Measurements from ENCODE around the gene SRSF8. TPM values are rescaled to one million over a fixed set of nuclear protein-coding genes. Genes with fewer than 3 reads are reported as not detected.
"Not testable (repeated sequence)": the region's sequence is repeated elsewhere in the genome, so short reads cannot be mapped to it uniquely, and the experiment has no call there.

Gene SRSF8
- total RNA-seq, 2 donors from 2014 or later: 29.4 to 44.3 TPM

GRCh38 chr11:95111471-95111870 is 44.8 kb downstream of the SRSF8 start:
- peaks cover 9 to 10% of the 10 kb centered on the region in 2 donors for H3K4me1 Mint-ChIP-seq (ENCODE audit: low read depth in 2 of 2)
- not testable (repeated sequence) for H3K27me3 Mint-ChIP-seq; ATAC-seq; H3K27ac Mint-ChIP-seq; DNase-seq (ENCODE audit: low spot score); H3K36me3 Mint-ChIP-seq; H3K9me3 Mint-ChIP-seq; H3K4me3 Mint-ChIP-seq

GRCh38 chr11:95111923-95112540 is 45.3 kb downstream of the SRSF8 start:
- H3K27ac Mint-ChIP-seq: no peak overlapping the region
- H3K36me3 Mint-ChIP-seq: no peaks in the 10 kb centered on the region
- no peak overlapping the region for H3K4me3 Mint-ChIP-seq
- H3K9me3 Mint-ChIP-seq: no peaks in the 10 kb centered on the region
- peaks cover 9 to 10% of the 10 kb centered on the region in 2 donors for H3K4me1 Mint-ChIP-seq (ENCODE audit: low read depth in 2 of 2)
- no peaks in the 10 kb centered on the region for H3K27me3 Mint-ChIP-seq
- no peak for DNase-seq (ENCODE audit: low spot score)
- ATAC-seq: no peak

- no peak for ATAC-seq
- Mint-ChIP-seq H3K36me3 (no peaks in the 10 kb centered on the region), H3K9me3 (no peaks in the 10 kb centered on the region), H3K27me3 (no peaks in the 10 kb centered on the region), H3K27ac (no peak overlapping the region), H3K4me3 (no peak overlapping the region), H3K4me1 (ENCODE audit: low read depth in 2 of 2) (peaks cover 10 to 16% of the 10 kb centered on the region in 2 donors)
- DNase-seq (ENCODE audit: low spot score): no peak
Observed at GRCh38 chr11:95115597-95115996, 48.9 kb downstream of the SRSF8 start.

- H3K4me1 Mint-ChIP-seq (ENCODE audit: low read depth in 2 of 2): peaks cover 0 to 12% of the 10 kb centered on the region in 2 donors
- ATAC-seq (peak in 1 of 2 donors; percentile 77), DNase-seq (ENCODE audit: low spot score) (no peak)
- no peaks in the 10 kb centered on the region for H3K36me3 Mint-ChIP-seq
- H3K27me3 Mint-ChIP-seq: no peaks in the 10 kb centered on the region
- H3K9me3 Mint-ChIP-seq: no peaks in the 10 kb centered on the region
- no peak overlapping the region for H3K27ac Mint-ChIP-seq
- no peak overlapping the region for H3K4me3 Mint-ChIP-seq
Observed at GRCh38 chr11:95119361-95120060, 52.8 kb downstream of the SRSF8 start.

Other genes starting within 250 kb of the SRSF8 start
- 10 to 100 TPM; 41.5 to 68.3 TPM for gene CWC15, start 93.4 kb upstream of the SRSF8 start, total RNA-seq
- gene KDM4D, start 93.2 kb upstream of the SRSF8 start, total RNA-seq: under 1 TPM; 0.38 to 0.64 TPM
- gene KDM4E, start 41.7 kb upstream of the SRSF8 start, total RNA-seq: not detected
- not detected for gene KDM4F, start 17.5 kb upstream of the SRSF8 start, total RNA-seq
- gene ENDOD1, start 22.9 kb downstream of the SRSF8 start, total RNA-seq: 1 to 10 TPM; 8.4 to 9.3 TPM
- gene SESN3, start 164.3 kb downstream of the SRSF8 start, total RNA-seq: 1 to 10 TPM in 1 of 2 donors, under 1 TPM in 1; 0.55 to 1.8 TPM

Measured in natural killer cell treated with Interleukin-12 subunit alpha and Interleukin-12 subunit beta and Interleukin-15 and Interleukin-18, amount 100 ng/mL, for 72 hours (primary cell).